ES-I3 (cell line): ENCODE data around the gene DDIAS.
"Not testable (repeated sequence)": the region's sequence is repeated elsewhere in the genome, so short reads cannot be mapped to it uniquely, and the experiment has no call there.

Experiments used
- H3K36me3 ChIP-seq: 2 replicates; pipeline ENCODE4 v1.6.1; 2013; ENCODE audit warnings: mild to moderate bottlenecking, low read length, control low read depth, moderate library complexity; ENCODE audit not compliant: insufficient read depth
- H3K4me1 ChIP-seq: 2 replicates; pipeline ENCODE4 v1.6.1; 2013; ENCODE audit warnings: mild to moderate bottlenecking, control low read depth, low read length; ENCODE audit not compliant: insufficient read depth
- H3K9ac ChIP-seq: 2 replicates; pipeline ENCODE4 v1.6.1; 2013; ENCODE audit warnings: low read depth, mild to moderate bottlenecking, low read length, moderate library complexity
- H3K9me3 ChIP-seq: 2 replicates; pipeline ENCODE4 v1.6.1; 2013; ENCODE audit warnings: mild to moderate bottlenecking, low read length, moderate library complexity; ENCODE audit not compliant: control insufficient read depth, insufficient read depth

Gene DDIAS

DNA sequence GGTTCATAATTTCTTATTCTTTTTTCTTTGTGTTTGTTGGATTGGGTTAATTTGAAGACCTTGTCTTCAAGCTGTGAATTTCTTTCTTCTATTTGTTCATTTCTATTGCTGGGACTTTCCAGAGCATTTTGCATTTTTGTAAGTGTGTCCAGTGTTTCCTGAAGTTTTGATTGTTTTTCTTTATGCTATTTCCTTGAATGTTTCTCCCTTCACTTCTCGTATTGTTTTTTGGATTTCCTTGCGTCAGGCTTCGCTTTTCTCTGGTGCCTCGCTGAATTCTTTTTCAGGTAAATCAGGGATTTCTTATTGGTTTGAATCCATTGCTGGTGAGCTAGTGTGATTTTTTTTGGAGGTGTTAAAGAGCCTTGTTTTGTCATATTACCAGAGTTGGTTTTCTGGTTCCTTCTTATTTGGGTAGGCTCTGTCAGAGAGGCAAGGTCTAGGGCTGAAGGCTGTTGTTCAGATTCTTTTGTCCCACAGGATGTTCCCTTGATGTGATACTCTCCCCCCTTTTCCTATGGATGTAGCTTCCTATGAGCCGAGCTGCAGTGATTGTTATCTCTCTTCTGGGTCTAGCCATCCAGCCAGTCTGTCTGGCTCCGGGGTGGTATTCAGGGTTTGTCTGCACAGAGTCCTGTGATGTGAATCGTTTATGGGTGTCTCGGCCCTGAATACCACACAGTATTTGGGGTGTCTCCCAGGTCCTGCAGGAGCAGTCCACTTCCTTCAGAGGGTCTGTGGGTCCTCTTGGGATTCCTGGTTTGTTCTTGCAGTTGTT is 21.0 kb downstream of the DDIAS start:
- H3K9me3 ChIP-seq, H3K36me3 ChIP-seq, H3K9ac ChIP-seq, H3K4me1 ChIP-seq: not testable (repeated sequence)

- no peak overlapping the region for H3K9ac ChIP-seq
- no peaks in the 10 kb centered on the region for H3K4me1 ChIP-seq
- H3K9me3 ChIP-seq = no peaks in the 10 kb centered on the region
- peaks cover 1% of the 10 kb centered on the region; the same call in 1 of the 2 replicates for H3K36me3 ChIP-seq
These were observed 23.1 kb downstream of the DDIAS start for GRCh38 chr11:82924522-82925224.

GRCh38 chr11:82927264-82927880 is 25.8 kb downstream of the DDIAS start:
- Histone ChIP-seq H3K4me1 (no peaks in the 10 kb centered on the region), H3K9ac (no peak overlapping the region), H3K36me3 (peaks cover 14% of the 10 kb centered on the region), H3K9me3 (no peaks in the 10 kb centered on the region)

GRCh38 chr11:82929121-82929520 is 27.6 kb downstream of the DDIAS start:
- Histone ChIP-seq H3K36me3 (peaks cover 19% of the 10 kb centered on the region), H3K4me1 (no peaks in the 10 kb centered on the region), H3K9me3 (no peaks in the 10 kb centered on the region), H3K9ac (no peak overlapping the region)

DNA sequence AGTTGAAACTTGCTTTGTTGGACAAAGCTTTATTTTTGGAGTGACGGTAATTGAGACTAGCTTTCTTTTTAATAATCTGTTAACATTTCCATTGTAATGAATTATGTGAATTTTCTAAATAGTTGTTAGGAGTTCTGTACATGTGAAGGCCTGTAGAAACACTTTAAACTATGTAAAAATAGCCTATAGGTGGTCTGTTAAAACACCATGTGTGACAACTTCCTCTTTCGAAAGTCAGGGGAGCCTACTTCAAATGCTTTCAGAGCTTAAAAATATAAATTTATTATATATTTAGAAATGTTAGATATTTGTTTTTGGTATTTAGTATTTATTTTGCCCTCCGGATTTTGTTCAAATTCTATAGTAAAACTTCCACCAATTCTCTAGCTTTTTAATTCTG is 28.7 kb downstream of the DDIAS start:
- no peak overlapping the region for H3K9ac ChIP-seq
- H3K36me3 ChIP-seq = peaks cover 26% of the 10 kb centered on the region
- no peaks in the 10 kb centered on the region for H3K9me3 ChIP-seq
- H3K4me1 ChIP-seq = no peaks in the 10 kb centered on the region

DNA sequence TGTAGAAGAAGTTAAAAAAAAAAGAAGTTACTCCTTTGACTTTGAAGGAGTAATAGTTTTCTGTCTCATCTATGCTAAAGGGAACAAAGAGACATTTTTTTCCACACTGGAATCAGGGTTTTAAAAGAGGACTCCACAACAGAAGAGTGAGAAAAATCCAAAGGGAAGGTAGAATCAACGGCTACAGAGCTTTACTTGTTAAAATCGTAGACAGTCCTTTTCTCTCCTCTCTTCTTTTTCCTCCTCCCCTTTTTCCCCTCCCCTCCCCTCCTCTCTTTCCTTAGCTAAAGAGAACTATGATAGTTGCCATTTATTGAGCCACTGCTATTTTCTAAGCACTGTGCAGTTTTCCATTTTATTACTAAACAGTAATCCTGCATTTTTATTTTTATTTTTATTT is 29.2 kb downstream of the DDIAS start:
- Histone ChIP-seq H3K9ac (no peak overlapping the region), H3K4me1 (no peaks in the 10 kb centered on the region), H3K9me3 (no peaks in the 10 kb centered on the region), H3K36me3 (peaks cover 27% of the 10 kb centered on the region)

DNA sequence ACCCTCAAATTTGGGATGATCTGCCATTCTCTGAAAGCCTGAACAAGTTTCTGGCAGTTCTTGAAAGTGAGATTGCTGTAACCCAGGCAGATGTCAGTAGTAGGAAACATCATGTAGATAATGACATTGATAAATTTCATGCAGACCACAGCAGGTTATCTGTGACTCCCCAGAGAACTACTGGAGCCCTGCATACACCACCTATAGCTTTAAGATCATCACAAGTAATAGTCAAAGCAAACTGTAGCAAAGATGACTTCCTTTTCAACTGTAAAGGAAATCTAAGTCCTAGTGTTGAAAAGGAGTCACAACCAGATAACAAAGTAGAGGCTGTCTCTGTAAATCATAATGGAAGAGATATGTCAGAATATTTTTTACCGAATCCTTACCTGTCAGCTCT is 31.0 kb downstream of the DDIAS start:
- Histone ChIP-seq H3K9me3 (no peaks in the 10 kb centered on the region), H3K36me3 (peaks cover 27% of the 10 kb centered on the region), H3K9ac (no peak overlapping the region), H3K4me1 (no peaks in the 10 kb centered on the region)

DNA sequence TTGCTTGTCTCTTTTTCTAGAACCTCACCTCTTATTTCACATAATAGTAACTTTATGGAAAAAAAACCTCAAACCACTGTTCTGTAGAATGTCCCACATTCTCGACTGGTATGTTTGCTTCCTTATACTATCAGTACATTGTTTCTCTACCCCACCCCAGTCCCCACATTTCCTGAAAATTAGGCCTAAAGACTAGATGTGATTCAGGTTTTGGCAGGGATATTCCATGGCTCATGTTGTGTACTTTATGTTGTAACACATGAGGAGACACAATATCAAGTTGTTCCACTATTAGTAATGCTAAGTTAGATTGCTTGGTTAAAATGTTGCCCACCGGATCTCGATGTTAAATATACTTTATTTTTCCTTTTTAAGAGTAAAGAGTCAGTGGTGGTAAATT is 34.7 kb downstream of the DDIAS start:
- H3K4me1 ChIP-seq = no peaks in the 10 kb centered on the region
- H3K9me3 ChIP-seq = no peaks in the 10 kb centered on the region
- peaks cover 23% of the 10 kb centered on the region for H3K36me3 ChIP-seq
- H3K9ac ChIP-seq = no peak overlapping the region

DNA sequence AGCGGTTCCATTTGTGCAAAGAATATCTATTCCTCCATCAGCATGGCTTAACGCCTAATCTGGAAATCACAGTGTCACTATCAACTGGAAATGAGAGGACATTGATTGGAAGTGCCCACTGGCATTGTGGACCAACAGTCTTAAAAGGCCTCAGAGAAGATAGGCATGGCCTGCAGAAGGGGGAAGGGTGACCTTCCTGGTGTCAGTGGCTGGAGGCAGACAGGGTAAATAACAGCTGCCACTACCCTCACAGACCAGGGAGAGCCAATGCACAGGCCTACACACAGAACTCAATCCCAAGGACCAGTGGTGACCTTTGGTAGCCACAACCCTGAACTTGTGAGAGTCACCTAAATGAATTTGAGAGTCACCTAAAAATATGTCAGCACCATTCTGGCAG is 36.0 kb downstream of the DDIAS start:
- Histone ChIP-seq H3K9me3 (0 out of 2 replicates have a peak, but pooled peaks cover under 1% of the 10 kb centered on the region), H3K4me1 (no peaks in the 10 kb centered on the region), H3K36me3 (peaks cover 12% of the 10 kb centered on the region), H3K9ac (no peak overlapping the region)

GRCh38 chr11:82939456-82939855 is 37.9 kb downstream of the DDIAS start:
- Histone ChIP-seq H3K9ac (no peak overlapping the region), H3K4me1 (no peaks in the 10 kb centered on the region), H3K36me3 (peaks cover 7% of the 10 kb centered on the region; the same call in 1 of the 2 replicates), H3K9me3 (0 out of 2 replicates have a peak, but pooled peaks cover 3% of the 10 kb centered on the region)

DNA sequence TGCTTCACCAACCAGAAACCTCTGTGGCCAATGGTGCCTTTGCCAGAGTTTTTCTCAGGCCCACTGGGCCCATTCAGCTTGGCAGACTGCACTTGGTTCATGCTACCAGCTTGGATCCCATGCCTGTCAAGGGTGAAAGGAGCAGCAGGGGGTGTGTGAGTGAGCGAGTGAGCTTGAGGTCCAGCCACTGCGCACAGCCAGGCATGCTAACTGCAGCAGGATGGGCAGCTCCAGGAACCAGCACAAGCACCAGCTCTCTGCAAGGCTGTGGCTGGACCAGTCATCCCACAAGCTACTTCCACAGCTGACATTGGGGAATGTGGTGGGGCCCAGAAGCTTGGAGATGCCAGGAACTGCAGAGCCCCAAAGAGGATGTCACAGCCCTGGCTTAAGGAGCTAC is 40.8 kb downstream of the DDIAS start:
- 0 out of 2 replicates have a peak, but pooled peaks cover 3% of the 10 kb centered on the region for H3K9me3 ChIP-seq
- no peaks in the 10 kb centered on the region for H3K36me3 ChIP-seq
- no peak overlapping the region for H3K9ac ChIP-seq
- H3K4me1 ChIP-seq = no peaks in the 10 kb centered on the region

DNA sequence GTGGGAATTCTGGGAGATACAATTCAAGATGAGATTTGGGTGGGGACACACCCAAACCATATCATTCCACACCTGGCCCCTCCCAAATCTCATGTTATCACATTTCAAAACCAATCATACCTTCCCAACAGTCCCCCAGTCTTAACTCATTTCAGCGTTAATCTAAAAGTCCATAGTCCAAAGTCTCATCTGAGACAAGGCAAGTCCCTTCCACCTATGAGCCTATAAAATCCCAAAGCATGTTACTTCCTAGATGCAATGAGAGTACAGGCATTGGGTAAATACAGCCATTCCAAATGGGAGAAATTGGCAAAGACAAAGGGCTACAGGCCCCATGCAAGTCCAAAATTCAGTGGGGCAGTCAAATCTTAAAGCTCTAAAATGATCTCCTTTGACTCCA is 41.9 kb downstream of the DDIAS start:
- not testable (repeated sequence) for H3K4me1 ChIP-seq, H3K9me3 ChIP-seq, H3K9ac ChIP-seq, H3K36me3 ChIP-seq

DNA sequence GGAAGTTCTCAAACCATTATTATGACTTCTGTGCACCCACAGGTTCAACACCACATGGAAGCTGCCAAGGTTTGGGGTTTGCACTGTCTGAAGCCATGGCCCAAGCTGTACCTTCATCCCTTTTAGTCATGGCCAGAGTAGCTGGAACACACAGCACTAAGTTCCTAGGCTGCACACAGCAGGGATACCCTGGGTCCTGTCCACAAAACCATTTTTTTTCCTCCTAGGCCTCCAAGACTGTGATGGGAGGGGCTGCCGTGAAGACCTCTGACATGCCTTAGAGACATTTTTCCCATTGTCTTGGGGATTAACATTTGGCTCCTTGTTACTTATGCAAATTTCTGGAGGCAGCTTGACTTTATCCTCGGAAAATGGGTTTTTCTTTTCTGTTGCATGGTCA is 42.7 kb downstream of the DDIAS start:
- Histone ChIP-seq H3K9me3 (0 out of 2 replicates have a peak, but pooled peaks cover 3% of the 10 kb centered on the region), H3K4me1 (no peaks in the 10 kb centered on the region), H3K9ac (no peak overlapping the region), H3K36me3 (no peaks in the 10 kb centered on the region)

GRCh38 chr11:82945041-82945440 is 43.5 kb downstream of the DDIAS start:
- not testable (repeated sequence) for H3K36me3 ChIP-seq, H3K4me1 ChIP-seq, H3K9ac ChIP-seq, H3K9me3 ChIP-seq

GRCh38 chr11:82945682-82946081 is 44.1 kb downstream of the DDIAS start:
- Histone ChIP-seq H3K4me1 (no peaks in the 10 kb centered on the region), H3K36me3 (no peaks in the 10 kb centered on the region), H3K9me3 (0 out of 2 replicates have a peak, but pooled peaks cover 3% of the 10 kb centered on the region), H3K9ac (no peak overlapping the region)
